Right lobe of liver (tissue), 6 donors: ENCODE results near the gene PRKAG2. TPM values are rescaled to one million over a fixed set of nuclear protein-coding genes. Genes with fewer than 3 reads are reported as not detected.
A peak's percentile ranks its signal among the peaks of the same experiment; 100 is the strongest.

ENCODE experiments used
- ATAC-seq, 4 donors: fragments of 200-7000 bp; cut with Tn5 transposase; one replicate each; pipeline ENCODE4 v1.9.1; 2020; ENCODE audit warnings: mild to moderate bottlenecking in 4 of 4, moderate library complexity in 4 of 4
- DNase-seq, 3 donors: peaks; one replicate each; pipeline ENCODE4 v3.0.0-alpha.2; 2020
- H3K27ac ChIP-seq, 3 donors: fragments of 200-600 bp; one replicate each; pipeline ENCODE4 v1.8.0; 2022
- H3K27me3 ChIP-seq, 2 donors: fragments of 200-600 bp; one replicate each; pipeline ENCODE4 v1.8.0; 2022
- H3K36me3 ChIP-seq, 4 donors: fragments of 200-600 bp; sonication (generic) in 1 of 4; one replicate each; pipeline versions ENCODE4 v1.5.1 to v1.8.0; 2017 to 2022; ENCODE audit warnings: control low read depth in 1 of 4
- H3K4me1 ChIP-seq, 4 donors: fragments of 200-600 bp; sonication (generic) in 1 of 4; one replicate each; pipeline versions ENCODE4 v1.5.1 to v1.8.0; 2017 to 2022; ENCODE audit warnings: control low read depth in 1 of 4
- H3K4me3 ChIP-seq, 3 donors: fragments of 200-600 bp; one replicate each; pipeline ENCODE4 v1.8.0; 2022
- H3K9me3 ChIP-seq, 4 donors: fragments of 200-600 bp; sonication (generic) in 1 of 4; one replicate each; pipeline versions ENCODE4 v1.5.1 to v1.8.0; 2017 to 2022; ENCODE audit warnings: control low read depth in 1 of 4
- POLR2A ChIP-seq: fragments of 450-650 bp; IDR thresholded peaks from one replicate; pipeline ENCODE4 v1.6.1; 2017; ENCODE audit warnings: antibody characterized with exemption, mild to moderate bottlenecking
- WGBS: methylation state at CpG from one replicate; pipeline ENCODE4 v1.1.6; 2018; ENCODE audit warnings: low coverage, low lambda C conversion rate; ENCODE audit not compliant: insufficient coverage; ENCODE audit errors: missing lambda C conversion rate; 5-methylcytosine and 5-hydroxymethylcytosine counted together
- intact Hi-C, 2 donors: fragments of 100-400 bp; cut with DNase I; formaldehyde crosslinking; loops; one replicate each; pipeline versions ENCODE4 v1.11.2 to v1.14.1; 2022
- total RNA-seq, 6 experiments: library from RNA; depleted of rRNA in 2 of 6; stranded (reverse); fragments of >200 nt in 2 of 6; fragmentation: NEBNext Ultra II Directional in 3 of 6; extraction: Animal tissue kit (Norgen Biotek cat#: 25700) in 3 of 6; gene quantifications; one replicate each; pipeline versions ENCODE4 v1.1.0 to v1.2.4, GENCODE V29; 2016 to 2023
- TF ChIP-seq, protein P1 (sequence below), 4 donors: fragments of 200-600 bp in 3 of 4; fragments of 450-650 bp in 1 of 4; IDR thresholded peaks; one replicate each; pipeline versions ENCODE4 v1.5.1 to v1.8.0; 2016 to 2022; ENCODE audit warnings: antibody characterized with exemption in 4 of 4, mild to moderate bottlenecking in 2 of 4
- donor health status: DM: no; HTN: yes; CAD: no.
- donor health status: DM: no; HTN: no; CAD: no.
- donor health status: DM: no; HTN: no; CAD: no.
- donor health status: DM: no; HTN: yes; CAD: no.
- donor health status: DM: no; HTN: yes; CAD: no.

PRKAG2 gene
- total RNA-seq, 6 experiments from 2014 or later = 20.6 to 63.6 (median 29.5) TPM

DNA sequence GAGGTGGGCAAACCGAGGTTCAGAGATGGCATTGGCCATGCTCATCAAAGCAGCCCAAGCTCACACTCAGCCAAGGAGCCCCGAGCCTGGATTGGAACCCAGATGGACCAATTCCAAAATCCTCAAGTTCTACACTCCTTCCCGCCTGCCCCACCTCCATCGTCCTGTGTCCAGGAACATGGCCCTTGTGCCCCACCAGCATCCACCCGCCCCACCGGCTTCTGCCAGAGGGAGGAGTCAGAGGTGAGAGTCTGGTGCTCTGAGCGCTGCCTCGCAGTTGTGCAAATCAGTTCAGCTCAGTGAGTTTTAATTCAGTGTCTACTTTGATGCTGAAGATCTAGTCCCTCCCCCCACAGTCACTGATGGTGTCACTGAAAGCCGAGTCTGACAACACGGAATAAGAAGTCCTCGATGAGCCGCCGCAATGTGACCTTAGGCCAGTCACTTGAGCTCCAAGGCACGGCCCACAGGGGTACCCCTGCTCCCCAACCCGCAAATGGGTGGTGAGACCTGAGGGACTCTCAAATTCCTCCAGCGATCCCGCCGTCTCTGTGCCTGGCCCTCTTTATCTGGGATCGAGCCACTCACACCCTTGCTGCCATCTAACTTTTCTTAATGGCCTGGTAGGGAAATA, 26.3 kb downstream of the PRKAG2 start:
- TF ChIP-seq, protein P1, sequence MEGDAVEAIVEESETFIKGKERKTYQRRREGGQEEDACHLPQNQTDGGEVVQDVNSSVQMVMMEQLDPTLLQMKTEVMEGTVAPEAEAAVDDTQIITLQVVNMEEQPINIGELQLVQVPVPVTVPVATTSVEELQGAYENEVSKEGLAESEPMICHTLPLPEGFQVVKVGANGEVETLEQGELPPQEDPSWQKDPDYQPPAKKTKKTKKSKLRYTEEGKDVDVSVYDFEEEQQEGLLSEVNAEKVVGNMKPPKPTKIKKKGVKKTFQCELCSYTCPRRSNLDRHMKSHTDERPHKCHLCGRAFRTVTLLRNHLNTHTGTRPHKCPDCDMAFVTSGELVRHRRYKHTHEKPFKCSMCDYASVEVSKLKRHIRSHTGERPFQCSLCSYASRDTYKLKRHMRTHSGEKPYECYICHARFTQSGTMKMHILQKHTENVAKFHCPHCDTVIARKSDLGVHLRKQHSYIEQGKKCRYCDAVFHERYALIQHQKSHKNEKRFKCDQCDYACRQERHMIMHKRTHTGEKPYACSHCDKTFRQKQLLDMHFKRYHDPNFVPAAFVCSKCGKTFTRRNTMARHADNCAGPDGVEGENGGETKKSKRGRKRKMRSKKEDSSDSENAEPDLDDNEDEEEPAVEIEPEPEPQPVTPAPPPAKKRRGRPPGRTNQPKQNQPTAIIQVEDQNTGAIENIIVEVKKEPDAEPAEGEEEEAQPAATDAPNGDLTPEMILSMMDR (IDR thresholded peaks at IDR 0.05) = no peak
- TF ChIP-seq POLR2A = no peak
- H3K4me3 ChIP-seq = no peak overlapping the region
- peaks cover 0 to 16% (median 5%) of the 10 kb centered on the region in 4 donors for H3K4me1 ChIP-seq
- DNase-seq = peak in 1 of 3 donors; percentile 58
- peak overlapping the region in 2 of 3 donors; percentile 52 to 67 for H3K27ac ChIP-seq
- 66% methylated on average over 7 of the region's 19 CpGs for WGBS
- intact Hi-C loops = no loop called here
- H3K36me3 ChIP-seq = no peaks in the 10 kb centered on the region
- H3K27me3 ChIP-seq = no peaks in the 10 kb centered on the region
- no peaks in the 10 kb centered on the region for H3K9me3 ChIP-seq
- ATAC-seq = no peak

DNA sequence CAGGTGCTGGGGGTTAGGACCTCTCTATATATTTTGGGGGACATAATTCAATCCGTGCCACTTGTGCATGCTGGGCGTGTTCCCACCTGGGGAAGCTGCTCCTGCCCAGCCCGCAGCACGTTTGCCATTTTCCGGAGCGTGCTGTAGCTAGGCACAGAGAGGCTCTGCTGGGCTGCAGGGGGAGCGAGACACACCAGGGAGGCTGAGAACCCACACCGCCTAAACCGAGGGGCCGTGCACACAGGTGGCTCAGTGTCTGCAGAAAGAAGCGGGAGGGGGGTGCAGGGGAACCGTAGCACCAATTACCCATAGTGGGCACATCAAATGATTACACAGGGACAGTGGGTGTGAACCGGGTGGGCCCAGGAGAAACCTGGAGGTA, 27.0 kb downstream of the PRKAG2 start:
- no peaks in the 10 kb centered on the region for H3K9me3 ChIP-seq
- TF ChIP-seq, protein P1 (IDR thresholded peaks at IDR 0.05) = no peak
- no peak for TF ChIP-seq POLR2A
- no peaks in the 10 kb centered on the region for H3K27me3 ChIP-seq
- ATAC-seq (no peak), DNase-seq (peak in 1 of 3 donors; percentile 15)
- 92% methylated on average over 4 of the region's 13 CpGs for WGBS
- H3K4me1 ChIP-seq = peaks cover 0 to 16% (median 6%) of the 10 kb centered on the region in 4 donors
- H3K36me3 ChIP-seq = no peaks in the 10 kb centered on the region
- no peak overlapping the region for H3K4me3 ChIP-seq
- no peak overlapping the region for H3K27ac ChIP-seq
- intact Hi-C loops = no loop called here

DNA sequence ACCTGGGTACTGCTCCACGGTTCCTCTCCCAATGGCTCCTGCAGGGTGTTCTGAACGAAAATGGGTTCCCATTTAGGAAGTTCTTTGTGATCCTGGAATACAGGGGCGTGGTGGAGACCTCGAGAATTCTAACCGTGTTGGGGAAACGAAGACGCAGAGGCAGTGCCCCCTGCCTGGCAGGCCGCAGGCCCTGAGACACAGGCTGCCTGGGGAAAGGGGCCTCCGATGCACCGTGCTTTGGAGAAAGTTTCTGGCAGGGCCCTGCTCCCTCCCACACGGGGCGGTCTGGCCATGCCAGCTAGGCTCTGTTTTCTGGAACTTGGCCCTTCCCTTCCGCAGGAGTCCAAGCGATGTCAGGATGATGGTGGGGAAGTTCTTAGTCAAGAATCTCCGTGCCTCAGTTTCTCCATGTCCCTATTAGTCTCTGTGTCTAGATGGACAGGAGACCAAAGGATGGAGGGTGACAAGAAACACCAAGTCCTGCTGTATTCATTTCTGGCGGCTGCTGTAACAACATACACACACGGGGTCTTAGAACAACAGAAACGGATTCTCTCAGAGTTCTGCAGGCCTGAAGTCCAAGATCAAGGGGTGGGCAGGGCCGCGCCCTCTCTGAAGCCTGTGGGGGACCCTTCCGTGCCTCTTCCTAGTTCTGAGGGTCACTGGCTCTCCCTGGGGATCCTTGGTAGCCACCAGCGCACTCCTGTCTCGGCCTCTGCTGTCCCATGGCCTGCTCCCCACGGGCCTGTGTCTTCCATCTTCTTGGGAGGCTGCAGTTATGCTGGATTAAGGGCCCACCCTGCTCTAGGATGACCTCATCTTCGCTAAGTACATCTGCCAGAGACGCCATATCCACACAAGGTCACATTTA, 27.7 kb downstream of the PRKAG2 start:
- Histone ChIP-seq H3K27ac (no peak overlapping the region), H3K4me1 (peaks cover 0 to 18% (median 6%) of the 10 kb centered on the region in 4 donors), H3K9me3 (no peaks in the 10 kb centered on the region), H3K27me3 (no peaks in the 10 kb centered on the region), H3K36me3 (no peaks in the 10 kb centered on the region), H3K4me3 (no peak overlapping the region)
- ATAC-seq (no peak), DNase-seq (peak in 1 of 3 donors; percentile 45)
- intact Hi-C loops = no loop called here
- TF ChIP-seq POLR2A = no peak
- TF ChIP-seq, protein P1 (IDR thresholded peaks at IDR 0.05) = no peak
- WGBS = 86% methylated on average over 4 of the region's 26 CpGs

DNA sequence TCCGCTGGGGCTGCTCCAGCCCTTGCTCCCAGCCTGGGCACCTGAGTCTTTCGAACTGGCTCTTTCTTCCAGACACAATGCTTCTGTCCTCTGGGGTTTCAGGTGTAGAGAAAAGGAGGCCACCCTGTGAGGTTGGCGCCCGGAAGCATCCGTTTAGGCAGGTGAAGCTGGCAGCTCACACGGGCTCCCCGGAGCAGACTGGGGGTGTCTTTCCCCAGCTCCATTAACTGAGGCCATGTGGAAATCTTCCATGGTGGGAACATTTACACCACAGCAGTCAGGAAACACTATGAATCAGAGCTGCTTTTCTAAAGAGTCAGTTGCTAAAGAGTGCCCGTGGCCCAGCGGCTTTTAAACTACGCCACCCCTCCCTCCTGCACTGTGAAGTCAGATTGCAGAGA, 29.2 kb downstream of the PRKAG2 start:
- no peaks in the 10 kb centered on the region for H3K36me3 ChIP-seq
- TF ChIP-seq POLR2A = no peak
- TF ChIP-seq, protein P1 (IDR thresholded peaks at IDR 0.05) = no peak
- H3K4me3 ChIP-seq = no peak overlapping the region
- intact Hi-C loops = no loop called here
- H3K27me3 ChIP-seq = no peaks in the 10 kb centered on the region
- H3K9me3 ChIP-seq = no peaks in the 10 kb centered on the region
- peaks cover 0 to 17% (median 6%) of the 10 kb centered on the region in 4 donors for H3K4me1 ChIP-seq
- DNase-seq (peak in 1 of 3 donors; percentile 46), ATAC-seq (no peak)
- no peak overlapping the region for H3K27ac ChIP-seq
- WGBS = 86% methylated on average over 3 of the region's 10 CpGs
